ENCODE results near the gene DDX4.

DNA sequence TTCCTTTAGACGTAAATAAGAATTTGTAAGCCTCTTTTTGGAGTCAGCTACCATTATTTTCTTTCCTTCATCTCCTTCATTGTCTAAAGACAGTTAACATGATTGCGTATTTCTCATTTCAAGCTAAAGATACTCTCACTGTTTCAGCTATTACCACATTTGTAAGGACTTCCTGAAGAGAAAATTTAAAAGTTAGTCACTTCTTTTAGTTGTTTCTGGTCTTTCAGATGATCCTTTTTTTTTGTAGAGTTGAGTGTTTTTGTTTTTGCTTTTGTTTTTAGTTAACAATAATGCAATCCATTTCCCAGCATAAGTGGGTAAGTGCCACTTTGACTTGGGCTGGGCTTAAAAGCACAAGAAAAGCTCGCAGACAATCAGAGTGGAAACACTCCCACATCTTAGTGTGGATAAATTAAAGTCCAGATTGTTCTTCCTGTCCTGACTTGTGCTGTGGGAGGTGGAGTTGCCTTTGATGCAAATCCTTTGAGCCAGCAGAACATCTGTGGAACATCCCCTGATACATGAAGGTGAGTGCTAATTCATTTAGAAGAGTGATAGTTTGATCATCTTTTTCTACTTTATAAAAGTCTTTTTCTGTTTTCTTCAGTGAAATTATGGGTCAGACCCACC, 115.3 kb downstream of the DDX4 start:
- TF ChIP-seq POLR2A (IDR thresholded peaks at IDR 0.05) = no peak
- TF ChIP-seq, protein P1, sequence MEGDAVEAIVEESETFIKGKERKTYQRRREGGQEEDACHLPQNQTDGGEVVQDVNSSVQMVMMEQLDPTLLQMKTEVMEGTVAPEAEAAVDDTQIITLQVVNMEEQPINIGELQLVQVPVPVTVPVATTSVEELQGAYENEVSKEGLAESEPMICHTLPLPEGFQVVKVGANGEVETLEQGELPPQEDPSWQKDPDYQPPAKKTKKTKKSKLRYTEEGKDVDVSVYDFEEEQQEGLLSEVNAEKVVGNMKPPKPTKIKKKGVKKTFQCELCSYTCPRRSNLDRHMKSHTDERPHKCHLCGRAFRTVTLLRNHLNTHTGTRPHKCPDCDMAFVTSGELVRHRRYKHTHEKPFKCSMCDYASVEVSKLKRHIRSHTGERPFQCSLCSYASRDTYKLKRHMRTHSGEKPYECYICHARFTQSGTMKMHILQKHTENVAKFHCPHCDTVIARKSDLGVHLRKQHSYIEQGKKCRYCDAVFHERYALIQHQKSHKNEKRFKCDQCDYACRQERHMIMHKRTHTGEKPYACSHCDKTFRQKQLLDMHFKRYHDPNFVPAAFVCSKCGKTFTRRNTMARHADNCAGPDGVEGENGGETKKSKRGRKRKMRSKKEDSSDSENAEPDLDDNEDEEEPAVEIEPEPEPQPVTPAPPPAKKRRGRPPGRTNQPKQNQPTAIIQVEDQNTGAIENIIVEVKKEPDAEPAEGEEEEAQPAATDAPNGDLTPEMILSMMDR (IDR thresholded peaks at IDR 0.05) = no peak

Data from esophagus squamous epithelium (tissue), 4 donors.